Left lung (tissue), 10 donors: ENCODE results near the gene GHITM. TPM values are rescaled to one million over a fixed set of nuclear protein-coding genes. Genes with fewer than 3 reads are reported as not detected.
A peak's percentile ranks its signal among the peaks of the same experiment; 100 is the strongest.

Experiments used
- ATAC-seq: fragments of 200-7000 bp; cut with Tn5 transposase; one replicate; pipeline ENCODE4 v1.9.1; 2020; ENCODE audit warnings: moderate library complexity
- DNase-seq, 4 donors: peaks; one replicate each; pipeline ENCODE4 v3.0.0-alpha.2; 2013 to 2020
- H3K27ac ChIP-seq, 2 donors: fragments of 200-600 bp; sonication (generic) in 1 of 2; one replicate each; pipeline versions ENCODE4 v1.5.0 to v1.8.0; 2020 to 2021
- H3K27me3 ChIP-seq, 2 donors: fragments of 200-600 bp; sonication (generic) in 1 of 2; one replicate each; pipeline versions ENCODE4 v1.5.0 to v1.8.0; 2020 to 2021
- H3K36me3 ChIP-seq, 2 donors: fragments of 200-600 bp; sonication (generic) in 1 of 2; one replicate each; pipeline versions ENCODE4 v1.5.0 to v1.8.0; 2020 to 2021
- H3K4me1 ChIP-seq, 2 donors: fragments of 200-600 bp; one replicate each; pipeline ENCODE4 v1.8.0; 2021
- H3K4me3 ChIP-seq, 2 donors: fragments of 200-600 bp; sonication (generic) in 1 of 2; one replicate each; pipeline versions ENCODE4 v1.5.0 to v1.8.0; 2020 to 2021; ENCODE audit warnings: mild to moderate bottlenecking in 1 of 2
- H3K9me3 ChIP-seq, 2 donors: fragments of 200-600 bp; sonication (generic) in 1 of 2; one replicate each; pipeline versions ENCODE4 v1.5.0 to v1.8.0; 2020 to 2021
- CTCF ChIP-seq, 2 donors: fragments of 200-600 bp; sonication (generic) in 1 of 2; IDR thresholded peaks; one replicate each; pipeline versions ENCODE4 v1.5.0 to v1.8.0; 2021; ENCODE audit warnings: antibody characterized with exemption in 2 of 2
- intact Hi-C, 2 donors: fragments of 100-400 bp; cut with DNase I; formaldehyde crosslinking; loops; one replicate each; pipeline versions ENCODE4 v1.11.2 to v1.14.2; 2022
- polyA plus RNA-seq, 6 donors: library from polyadenylated mRNA; unstranded; fragments of 120-200 nt; gene quantifications; one replicate each; pipeline ENCODE4 v1.2.1, GENCODE V29; 2013; ENCODE audit not compliant: insufficient read length in 6 of 6
- total RNA-seq, 2 donors: library from RNA; stranded (reverse); fragmentation: NEBNext Ultra II Directional; extraction: Animal tissue kit (Norgen Biotek cat#: 25700); gene quantifications; one replicate each; pipeline ENCODE4 v1.2.1, GENCODE V29; 2021
- donor health status: DM: no; HTN: yes; CAD: no.
- donor health status: DM: no; HTN: no; CAD: no.

The GHITM gene
- total and polyA plus RNA-seq, 8 donors = 104 to 151 (median 120) TPM

- intact Hi-C loops = no loop called here
- Histone ChIP-seq H3K27me3 (peaks cover 0 to 14% of the 10 kb centered on the region in 2 donors), H3K4me3 (no peak overlapping the region), H3K4me1 (no peaks in the 10 kb centered on the region), H3K36me3 (no peaks in the 10 kb centered on the region), H3K27ac (no peak overlapping the region), H3K9me3 (no peaks in the 10 kb centered on the region)
- no peak for TF ChIP-seq CTCF (IDR thresholded peaks at IDR 0.05)
- no peak for DNase-seq
- no peak for ATAC-seq
These were observed 45.2 kb downstream of the GHITM start for GRCh38 chr10:84184517-84184916.

GRCh38 chr10:84185526-84186175 lies 46.3 kb downstream of the GHITM start:
- Histone ChIP-seq H3K9me3 (no peaks in the 10 kb centered on the region), H3K4me1 (no peaks in the 10 kb centered on the region), H3K27ac (no peak overlapping the region), H3K4me3 (no peak overlapping the region), H3K27me3 (peaks cover 0 to 20% of the 10 kb centered on the region in 2 donors), H3K36me3 (no peaks in the 10 kb centered on the region)
- intact Hi-C loops = no loop called here
- no peak for TF ChIP-seq CTCF (IDR thresholded peaks at IDR 0.05)
- DNase-seq (no peak), ATAC-seq (peak; percentile 25)

- no peak for DNase-seq
- intact Hi-C loops = no loop called here
- no peak for ATAC-seq
These were observed 49.5 kb downstream of the GHITM start for GRCh38 chr10:84188815-84189214.

GRCh38 chr10:84190621-84191020 lies 51.3 kb downstream of the GHITM start:
- no peak for ATAC-seq
- intact Hi-C loops = no loop called here
- no peak for TF ChIP-seq CTCF (IDR thresholded peaks at IDR 0.05)

More at GRCh38 chr10:84188815-84189214, 49.5 kb downstream of the GHITM start:
- H3K36me3 ChIP-seq = no peaks in the 10 kb centered on the region
- H3K27me3 ChIP-seq = peaks cover 3 to 52% of the 10 kb centered on the region in 2 donors
- no peak for TF ChIP-seq CTCF (IDR thresholded peaks at IDR 0.05)
- H3K9me3 ChIP-seq = no peaks in the 10 kb centered on the region
- no peak overlapping the region for H3K27ac ChIP-seq
- H3K4me3 ChIP-seq = no peak overlapping the region
- no peaks in the 10 kb centered on the region for H3K4me1 ChIP-seq

GRCh38 chr10:84191106-84191505 lies 51.8 kb downstream of the GHITM start:
- Histone ChIP-seq H3K4me1 (peaks cover 9 to 14% of the 10 kb centered on the region in 2 donors), H3K27me3 (peaks cover 26 to 61% of the 10 kb centered on the region in 2 donors), H3K4me3 (no peak overlapping the region), H3K36me3 (no peaks in the 10 kb centered on the region), H3K9me3 (no peaks in the 10 kb centered on the region), H3K27ac (no peak overlapping the region)
- no peak for TF ChIP-seq CTCF (IDR thresholded peaks at IDR 0.05)
- ATAC-seq (no peak), DNase-seq (peak in 1 of 4 donors; percentile 15)
- intact Hi-C loops = no loop called here

More at GRCh38 chr10:84190621-84191020, 51.3 kb downstream of the GHITM start:
- Histone ChIP-seq H3K4me1 (peaks cover 9 to 14% of the 10 kb centered on the region in 2 donors), H3K27ac (no peak overlapping the region), H3K36me3 (no peaks in the 10 kb centered on the region), H3K4me3 (no peak overlapping the region), H3K9me3 (no peaks in the 10 kb centered on the region), H3K27me3 (peaks cover 21 to 60% of the 10 kb centered on the region in 2 donors)
- DNase-seq = peak in 1 of 4 donors; percentile 12
